ENCODE results near the gene NOX3.

NOX3 gene

DNA sequence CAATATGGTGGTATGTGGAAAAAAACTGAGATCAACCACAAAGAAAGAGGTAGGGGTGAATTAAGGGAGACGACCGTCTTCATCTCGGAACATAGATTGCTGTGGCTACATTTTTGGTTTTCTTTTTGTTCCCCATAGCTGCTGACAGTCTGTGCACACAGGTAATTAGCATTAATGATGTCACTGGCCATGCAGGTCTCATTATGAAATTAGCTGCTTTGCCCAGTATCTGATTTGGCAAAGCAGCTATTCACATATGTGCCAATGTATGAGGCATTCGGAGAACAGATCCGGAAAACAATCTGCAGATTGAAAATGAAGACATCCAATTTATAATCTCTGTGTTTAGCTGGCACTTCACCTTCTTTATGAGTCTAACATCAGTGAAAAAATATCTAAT is 13.1 kb downstream of the NOX3 start:
- TF ChIP-seq CTCF (conservative IDR thresholded peaks at IDR 0.05; ENCODE audit: low read depth, low read length) = no peak
- no peak for DNase-seq (ENCODE audit: low read depth)
- H3K4me3 ChIP-seq (ENCODE audit: low read length) = no peak overlapping the region

DNA sequence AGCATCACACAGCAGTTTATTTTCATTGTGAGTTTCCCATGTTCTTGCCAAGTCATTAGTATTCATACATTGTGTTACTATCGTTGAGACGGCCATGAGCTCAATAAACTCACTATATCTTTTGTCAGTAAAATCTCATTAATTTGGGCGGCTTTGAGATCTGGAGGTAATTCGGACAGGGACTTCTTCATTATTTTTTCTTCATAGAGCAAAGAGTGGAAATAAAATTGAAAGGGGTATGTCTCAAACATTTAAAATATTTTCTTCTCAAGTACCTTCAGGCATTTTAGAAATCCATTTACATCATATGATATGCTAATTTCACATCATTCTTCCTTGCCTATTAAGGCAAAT is 14.6 kb downstream of the NOX3 start:
- no peak for TF ChIP-seq CTCF (conservative IDR thresholded peaks at IDR 0.05; ENCODE audit: low read depth, low read length)
- H3K4me3 ChIP-seq (ENCODE audit: low read length) = no peak overlapping the region
- no peak for DNase-seq (ENCODE audit: low read depth)

DNA sequence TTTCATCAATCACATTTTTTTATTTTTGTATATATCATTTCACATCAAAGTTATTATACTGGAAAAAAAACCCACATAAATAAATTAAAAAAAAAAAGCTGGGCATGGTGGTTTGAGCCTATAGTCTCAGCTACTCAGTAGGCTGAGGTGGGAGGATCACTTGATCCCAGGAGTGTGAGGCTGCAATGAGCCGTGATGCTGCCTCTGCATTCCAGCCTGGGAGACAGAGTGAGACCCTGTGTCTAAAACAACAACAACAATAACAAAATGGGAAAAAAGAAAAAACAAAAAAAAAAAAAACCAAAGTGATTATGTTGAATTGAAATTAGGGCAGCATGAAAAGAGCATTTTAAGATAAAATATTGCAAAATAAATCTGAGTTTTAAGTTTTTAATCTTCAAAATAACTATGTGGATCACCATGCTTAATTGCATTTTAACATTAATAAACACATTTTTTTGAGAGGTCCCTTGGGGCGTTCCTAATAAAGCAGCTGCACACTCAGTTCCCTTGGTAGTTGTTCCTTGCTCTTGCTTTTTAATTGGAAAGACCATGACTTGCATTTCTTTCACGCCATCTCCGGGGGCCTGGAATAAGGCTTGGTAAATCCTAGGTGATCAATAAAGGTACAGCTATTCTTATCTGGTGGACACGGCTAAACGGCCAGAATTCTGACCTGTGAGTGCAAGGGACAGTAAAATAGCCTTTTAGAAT is 15.1 kb downstream of the NOX3 start:
- no peak overlapping the region for H3K4me3 ChIP-seq (ENCODE audit: low read length)
- DNase-seq (ENCODE audit: low read depth) = no peak
- no peak for TF ChIP-seq CTCF (conservative IDR thresholded peaks at IDR 0.05; ENCODE audit: low read depth, low read length)

DNA sequence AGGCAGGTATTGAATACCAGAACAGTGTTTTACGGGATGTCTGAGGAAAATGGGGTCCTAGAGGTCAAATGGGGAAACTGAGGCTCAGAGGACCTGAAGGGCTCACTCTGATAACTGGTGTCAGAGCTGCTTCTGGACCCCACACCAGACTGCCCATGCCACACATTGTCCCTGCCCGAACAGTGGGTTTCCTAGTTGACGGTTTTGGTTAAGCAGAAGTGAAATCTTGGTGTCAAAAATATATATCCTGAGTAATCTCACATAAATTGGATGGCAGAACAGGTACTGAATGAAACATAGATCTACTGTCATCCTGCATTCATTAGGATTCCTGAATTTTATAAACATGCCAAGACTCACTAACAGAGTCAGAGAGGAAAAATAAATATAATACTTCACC is 16.3 kb downstream of the NOX3 start:
- no peak for TF ChIP-seq CTCF (conservative IDR thresholded peaks at IDR 0.05; ENCODE audit: low read depth, low read length)
- no peak for DNase-seq (ENCODE audit: low read depth)
- H3K4me3 ChIP-seq (ENCODE audit: low read length) = no peak overlapping the region

DNA sequence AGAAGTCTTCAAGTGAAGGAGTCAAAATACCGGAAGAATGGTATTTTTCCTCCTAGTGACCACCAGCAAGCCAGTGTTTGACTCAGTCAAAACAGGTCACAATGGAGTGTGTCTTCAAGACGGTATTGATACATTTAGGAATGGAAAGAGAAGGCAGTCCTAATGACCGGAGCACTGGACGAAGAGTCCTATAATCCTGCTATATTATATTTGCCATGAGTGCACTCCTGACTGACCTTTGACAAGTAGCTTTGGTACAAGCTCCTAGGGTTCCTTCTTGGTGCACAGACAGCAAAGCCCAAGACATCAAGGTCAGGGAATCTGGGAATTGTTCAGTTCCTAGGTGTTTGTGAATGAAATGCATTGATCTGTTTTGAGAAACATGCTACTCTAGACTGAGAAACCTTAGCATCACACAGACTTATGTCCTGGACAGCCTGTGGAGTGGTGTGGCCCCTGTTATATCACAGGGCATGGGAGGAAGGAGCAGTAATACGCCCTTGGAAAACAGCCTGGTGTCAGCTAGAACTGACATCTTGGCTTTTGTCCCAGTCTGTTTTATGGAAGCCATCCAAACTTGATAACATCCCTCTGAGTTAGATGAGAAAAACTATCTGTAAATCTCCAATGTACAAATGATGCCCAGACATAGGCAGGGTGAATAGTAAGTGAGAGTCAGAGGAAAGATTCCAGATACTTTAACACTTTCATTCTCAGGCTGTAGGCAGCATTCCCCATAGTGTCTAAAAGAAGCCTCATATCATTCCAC is 18.5 kb downstream of the NOX3 start:
- DNase-seq (ENCODE audit: low read depth) = peak; percentile 24
- TF ChIP-seq CTCF (conservative IDR thresholded peaks at IDR 0.05; ENCODE audit: low read depth, low read length) = no peak
- H3K4me3 ChIP-seq (ENCODE audit: low read length) = no peak overlapping the region

- no peak for TF ChIP-seq CTCF (conservative IDR thresholded peaks at IDR 0.05; ENCODE audit: low read depth, low read length)
- no peak overlapping the region for H3K4me3 ChIP-seq (ENCODE audit: low read length)
- no peak for DNase-seq (ENCODE audit: low read depth)
Measured at GRCh38 chr6:155434829-155435423, 20.7 kb downstream of the NOX3 start.

Measured in retinal pigment epithelial cell (primary cell).